CD4-positive, alpha-beta T cell (primary cell): ENCODE results near the gene MYL9. TPM values are rescaled to one million over a fixed set of nuclear protein-coding genes. Genes with fewer than 3 reads are reported as not detected.

Experiments used
- ATAC-seq: fragments of 200-7000 bp; cut with Tn5 transposase; one replicate; pipeline ENCODE4 v1.10.0; 2022; ENCODE audit warnings: mild to moderate bottlenecking; ENCODE audit not compliant: poor library complexity
- CTCF ChIA-PET: fragments of 350-600 bp; sonication (Branson Sonifier 250); formaldehyde crosslinking; loops from one replicate; lab custom pipeline; 2021; ENCODE audit warnings: antibody characterized with exemption, inconsistent platforms; lab: Charles Lee
- POLR2A ChIA-PET: fragments of 350-600 bp; sonication (Branson Sonifier 250); formaldehyde crosslinking; loops from one replicate; lab custom pipeline; 2021; ENCODE audit warnings: antibody characterized with exemption, inconsistent platforms; lab: Charles Lee
- DNase-seq, 14 experiments: peaks; one replicate each; pipeline ENCODE4 v3.0.0-alpha.2; 2013 to 2020; ENCODE audit warnings: mixed read lengths in 2 of 14
- H3K27ac ChIP-seq, 2 donors: one replicate each; pipeline versions ENCODE4 v1.5.1 to v1.7.0; 2013; ENCODE audit warnings: low read length in 2 of 2, low read depth in 1 of 2, mild to moderate bottlenecking in 1 of 2
- H3K27me3 ChIP-seq, 2 experiments: 1 replicate in 1 of 2; 2 replicates in 1 of 2; pipeline versions ENCODE4 v1.6.1 to v1.7.0; 2013; ENCODE audit warnings: low read length in 2 of 2, control low read depth in 1 of 2, mild to moderate bottlenecking in 1 of 2, moderate library complexity in 1 of 2; ENCODE audit not compliant: insufficient read depth in 2 of 2, control insufficient read depth in 1 of 2
- H3K36me3 ChIP-seq: one replicate; pipeline ENCODE4 v1.6.1; 2013; ENCODE audit warnings: low read length, control low read depth; ENCODE audit not compliant: insufficient read depth
- H3K4me1 ChIP-seq: one replicate; pipeline ENCODE4 v1.6.1; 2013; ENCODE audit warnings: low read length, control low read depth; ENCODE audit not compliant: insufficient read depth
- H3K4me3 ChIP-seq: one replicate; pipeline ENCODE4 v1.5.1; 2013; ENCODE audit warnings: mild to moderate bottlenecking, low read length, moderate library complexity
- H3K9me3 ChIP-seq, 2 experiments: 1 replicate in 1 of 2; 2 replicates in 1 of 2; pipeline versions ENCODE4 v1.6.1 to v1.7.0; 2013; ENCODE audit warnings: low read length in 2 of 2, mild to moderate bottlenecking in 2 of 2, control low read depth in 1 of 2, moderate library complexity in 1 of 2; ENCODE audit not compliant: control insufficient read depth in 1 of 2, insufficient read depth in 1 of 2
- H3K27ac Mint-ChIP-seq: one replicate; pipeline ENCODE4 v1.8.0; 2020; ENCODE audit warnings: mixed read lengths
- H3K27me3 Mint-ChIP-seq: one replicate; pipeline ENCODE4 v1.8.0; 2021; ENCODE audit warnings: mixed read lengths
- H3K36me3 Mint-ChIP-seq: one replicate; pipeline ENCODE4 v1.8.0; 2021; ENCODE audit warnings: low read depth, mixed read lengths
- H3K4me1 Mint-ChIP-seq: one replicate; pipeline ENCODE4 v1.8.0; 2021; ENCODE audit warnings: low read depth, mixed read lengths
- H3K4me3 Mint-ChIP-seq: one replicate; pipeline ENCODE4 v1.8.0; 2020; ENCODE audit warnings: mild to moderate bottlenecking, mixed read lengths
- H3K9me3 Mint-ChIP-seq: one replicate; pipeline ENCODE4 v1.8.0; 2020; ENCODE audit warnings: mixed read lengths
- CTCF ChIP-seq: fragments of 200-600 bp; IDR thresholded peaks from one replicate; pipeline ENCODE4 v1.8.0; 2022; ENCODE audit warnings: antibody characterized with exemption, mild to moderate bottlenecking
- intact Hi-C, 2 experiments: fragments of 100-400 bp; cut with DNase I in 1 of 2; cut with micrococcal nuclease in 1 of 2; formaldehyde crosslinking; loops; one replicate each; pipeline versions ENCODE4 v1.15.1 to v1.9.0; 2023 to 2025; cut with DNase I, micrococcal nuclease
- total RNA-seq, 174 experiments: library from RNA in 2 of 174; stranded (reverse) in 2 of 174; gene quantifications; one replicate each; pipeline ENCODE4 v1.2.3 and lab custom pipeline; 2021 to 2026

Gene MYL9
- total RNA-seq, 2 experiments from 2014 or later: not detected

DNA sequence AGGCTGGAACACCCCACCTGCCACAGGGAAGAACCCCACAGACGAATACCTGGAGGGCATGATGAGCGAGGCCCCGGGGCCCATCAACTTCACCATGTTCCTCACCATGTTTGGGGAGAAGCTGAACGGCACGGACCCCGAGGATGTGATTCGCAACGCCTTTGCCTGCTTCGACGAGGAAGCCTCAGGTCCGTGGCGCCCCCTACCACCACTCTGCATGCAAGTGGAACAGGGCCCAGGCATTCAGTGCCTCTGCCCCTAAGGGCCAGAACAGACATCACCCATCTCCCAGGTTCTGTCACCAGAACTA lies 6.6 kb downstream of the MYL9 start:
- Mint-ChIP-seq H3K4me3 (no peak overlapping the region), H3K27ac (no peak overlapping the region), H3K9me3 (no peaks in the 10 kb centered on the region), H3K36me3 (no peaks in the 10 kb centered on the region), H3K4me1 (no peaks in the 10 kb centered on the region), H3K27me3 (no peaks in the 10 kb centered on the region)
- intact Hi-C loops: no loop called here
- no peak for TF ChIP-seq CTCF
- H3K9me3 ChIP-seq: no peaks in the 10 kb centered on the region
- ChIA-PET CTCF (no interaction called here), POLR2A (no interaction called here)
- no peak overlapping the region for H3K4me3 ChIP-seq
- no peak overlapping the region for H3K27ac ChIP-seq
- DNase-seq (peak in 1 of 14 experiments; percentile 14), ATAC-seq (no peak)
- H3K36me3 ChIP-seq: no peaks in the 10 kb centered on the region
- no peaks in the 10 kb centered on the region for H3K27me3 ChIP-seq
- no peaks in the 10 kb centered on the region for H3K4me1 ChIP-seq

- Mint-ChIP-seq H3K36me3 (no peaks in the 10 kb centered on the region), H3K4me3 (no peak overlapping the region), H3K27ac (no peak overlapping the region), H3K4me1 (no peaks in the 10 kb centered on the region), H3K27me3 (no peaks in the 10 kb centered on the region), H3K9me3 (no peaks in the 10 kb centered on the region)
- no peak for DNase-seq
- Histone ChIP-seq H3K27ac (no peak overlapping the region), H3K4me1 (no peaks in the 10 kb centered on the region), H3K9me3 (no peaks in the 10 kb centered on the region), H3K4me3 (no peak overlapping the region), H3K27me3 (no peaks in the 10 kb centered on the region), H3K36me3 (no peaks in the 10 kb centered on the region)
- CTCF ChIA-PET: no interaction called here
- intact Hi-C loops: no loop called here
- no peak for ATAC-seq
- POLR2A ChIA-PET: no interaction called here
- no peak for TF ChIP-seq CTCF
Observed at GRCh38 chr20:36548704-36549627, 7.6 kb downstream of the MYL9 start.

DNA sequence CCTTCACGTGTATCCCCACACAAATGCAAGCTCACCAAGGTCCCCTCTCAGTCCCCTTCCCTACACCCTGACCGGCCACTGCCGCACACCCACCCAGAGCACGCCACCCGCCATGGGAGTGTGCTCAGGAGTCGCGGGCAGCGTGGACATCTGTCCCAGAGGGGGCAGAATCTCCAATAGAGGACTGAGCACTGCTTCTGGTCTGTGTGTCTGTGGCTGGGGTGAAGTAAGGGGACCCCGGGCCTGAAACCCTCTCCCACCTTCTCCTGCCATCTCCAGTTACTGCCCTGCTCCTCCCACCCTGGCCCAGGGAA lies 8.3 kb downstream of the MYL9 start:
- no peaks in the 10 kb centered on the region for H3K36me3 Mint-ChIP-seq
- H3K27me3 Mint-ChIP-seq: no peaks in the 10 kb centered on the region
- Histone ChIP-seq H3K27ac (no peak overlapping the region), H3K4me1 (no peaks in the 10 kb centered on the region), H3K4me3 (no peak overlapping the region), H3K27me3 (no peaks in the 10 kb centered on the region), H3K36me3 (no peaks in the 10 kb centered on the region), H3K9me3 (no peaks in the 10 kb centered on the region)
- DNase-seq: no peak
- no peaks in the 10 kb centered on the region for H3K9me3 Mint-ChIP-seq
- TF ChIP-seq CTCF: no peak
- no peak overlapping the region for H3K27ac Mint-ChIP-seq
- no peak overlapping the region for H3K4me3 Mint-ChIP-seq
- intact Hi-C loops: no loop called here
- no peaks in the 10 kb centered on the region for H3K4me1 Mint-ChIP-seq
- no peak for ATAC-seq
- CTCF ChIA-PET: no interaction called here
- POLR2A ChIA-PET: no interaction called here
